T-helper 22 cell (primary cell): ENCODE data around the gene TTLL8.
"Not testable (repeated sequence)": the region's sequence is repeated elsewhere in the genome, so short reads cannot be mapped to it uniquely, and the experiment has no call there.

ENCODE experiments used
- DNase-seq: peaks from one replicate; pipeline ENCODE4 v3.0.0-alpha.2; 2020; ENCODE audit warnings: low read depth

The TTLL8 gene

GRCh38 chr22:50001388-50002231, 56.5 kb downstream of the TTLL8 start:
- no peak for DNase-seq

- DNase-seq: no peak
These were observed 57.3 kb downstream of the TTLL8 start for GRCh38 chr22:50000587-50001387.

DNA sequence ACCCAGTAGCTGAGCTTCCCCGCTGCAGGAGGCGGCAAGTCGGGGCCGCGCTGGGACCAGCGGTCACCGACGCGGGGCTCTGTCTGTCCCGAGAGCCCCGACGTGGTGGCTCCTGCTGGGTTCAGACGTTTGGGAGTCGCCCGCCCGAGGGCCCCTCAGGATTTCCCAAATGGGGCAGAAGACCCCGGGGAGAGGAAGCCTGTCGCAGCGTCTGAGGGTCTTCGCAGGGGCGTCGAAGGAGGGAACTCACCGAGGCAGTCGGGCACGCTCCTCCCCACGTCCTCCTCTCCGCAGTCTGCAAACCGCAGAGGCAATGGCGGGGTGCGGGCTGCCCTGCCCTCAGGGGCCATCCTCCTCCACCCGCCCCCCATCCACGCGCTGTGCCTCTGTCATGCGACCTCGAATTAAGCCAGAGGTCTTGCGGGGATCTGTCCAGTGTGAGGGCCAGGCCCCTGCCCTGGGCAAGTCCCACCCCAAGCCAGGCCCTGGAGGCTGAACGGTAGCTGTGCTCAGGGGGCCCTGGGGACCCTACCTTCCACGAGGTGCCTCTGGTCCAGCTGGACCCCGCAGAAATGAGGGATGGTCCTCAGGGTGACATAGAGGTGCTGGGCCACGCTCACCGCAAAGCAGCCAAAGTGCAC, 58.0 kb downstream of the TTLL8 start:
- DNase-seq: no peak

GRCh38 chr22:49999063-49999945, 58.8 kb downstream of the TTLL8 start:
- DNase-seq: no peak

DNA sequence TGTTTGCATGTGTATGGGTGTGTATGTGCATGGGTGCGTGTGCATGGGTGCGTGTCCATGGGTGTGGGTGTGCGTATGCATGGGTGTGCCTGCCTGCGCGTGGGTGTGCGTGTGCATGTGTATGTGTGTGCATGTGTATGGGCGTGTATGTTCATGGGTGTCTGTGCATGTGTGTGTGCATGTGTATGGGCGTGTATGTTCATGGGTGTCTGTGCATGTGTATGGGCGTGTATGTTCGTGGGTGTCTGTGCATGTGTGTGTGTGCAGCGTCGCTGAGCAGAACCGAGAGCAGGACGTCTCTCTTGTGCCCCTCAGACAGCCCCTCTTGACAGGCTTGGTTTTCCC, 59.4 kb downstream of the TTLL8 start:
- no peak for DNase-seq

DNA sequence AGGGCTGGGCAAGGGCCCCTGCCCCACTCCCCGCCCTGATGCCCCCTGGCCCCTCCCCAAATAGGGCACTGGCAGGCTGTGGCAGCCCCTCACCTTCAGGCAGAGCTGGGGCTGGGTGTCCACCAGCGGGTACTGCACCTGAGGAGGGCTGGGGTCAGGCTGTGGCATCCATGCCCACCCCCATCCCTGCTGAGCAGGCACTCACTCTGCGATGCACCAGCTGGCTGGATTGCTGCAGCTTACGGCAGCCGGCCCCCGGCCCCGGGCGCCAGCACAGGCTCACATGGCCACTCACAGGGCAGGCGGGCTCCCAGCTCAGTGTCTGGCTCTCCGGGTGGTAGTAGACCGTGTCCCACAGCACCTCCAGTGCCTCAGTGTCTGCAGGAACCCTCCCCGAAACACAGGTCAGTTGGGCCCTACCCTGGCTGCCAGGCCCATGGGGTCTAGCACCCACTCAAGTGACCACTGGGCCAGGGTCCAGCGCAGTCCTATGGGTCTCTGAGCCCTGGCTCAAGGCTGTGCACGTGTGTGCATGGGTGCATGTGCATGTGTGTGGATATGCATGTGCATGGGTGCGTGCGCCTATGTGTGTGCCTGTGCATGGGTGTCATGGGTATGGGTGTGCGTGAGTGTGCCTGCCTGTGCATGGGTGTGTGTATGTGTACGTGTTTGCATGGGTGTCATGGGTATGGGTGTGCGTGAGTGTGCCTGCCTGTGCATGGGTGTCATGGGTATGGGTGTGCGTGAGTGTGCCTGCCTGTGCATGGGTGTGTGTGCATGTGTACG, 60.0 kb downstream of the TTLL8 start:
- DNase-seq: no peak

- no peak for DNase-seq
These were observed 60.9 kb downstream of the TTLL8 start for GRCh38 chr22:49997251-49997599.

DNA sequence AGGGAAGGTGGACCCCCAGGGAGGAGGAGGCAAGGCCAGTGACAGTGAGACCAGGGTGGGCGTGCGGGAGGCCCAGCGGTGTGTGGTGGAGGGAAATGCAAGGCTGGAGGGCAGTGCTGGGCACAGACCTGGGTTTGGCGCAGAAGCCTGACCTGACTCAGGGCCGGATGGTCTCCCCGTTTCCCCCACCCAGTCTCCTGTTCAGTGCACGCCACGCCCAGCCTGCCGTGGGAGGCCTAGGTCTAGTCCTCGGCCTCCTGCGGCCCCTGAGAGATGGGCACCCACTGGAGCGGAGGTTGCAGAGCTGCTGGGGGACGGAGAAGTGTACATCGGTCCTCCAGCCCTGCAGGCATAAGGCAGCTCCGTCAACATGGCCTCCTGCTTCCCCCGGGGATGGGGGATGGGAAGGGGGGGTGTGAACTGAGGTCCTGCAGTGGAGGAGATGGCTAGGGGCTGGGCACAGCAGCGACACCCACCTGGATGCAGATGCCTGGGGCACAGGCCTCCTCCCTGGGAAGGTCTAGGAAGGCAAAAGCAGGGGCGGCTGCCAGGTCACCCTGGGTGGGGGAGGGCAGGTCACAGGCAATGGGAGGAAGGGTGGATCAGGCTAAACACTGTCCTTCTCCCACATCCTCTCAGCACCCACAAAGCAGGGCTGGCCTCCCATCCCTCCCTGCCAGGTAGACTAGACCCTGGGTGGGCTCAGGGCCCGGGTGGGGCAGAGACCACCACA, 61.4 kb downstream of the TTLL8 start:
- DNase-seq: no peak

- no peak for DNase-seq
These were observed 62.0 kb downstream of the TTLL8 start for GRCh38 chr22:49996119-49996517.

DNA sequence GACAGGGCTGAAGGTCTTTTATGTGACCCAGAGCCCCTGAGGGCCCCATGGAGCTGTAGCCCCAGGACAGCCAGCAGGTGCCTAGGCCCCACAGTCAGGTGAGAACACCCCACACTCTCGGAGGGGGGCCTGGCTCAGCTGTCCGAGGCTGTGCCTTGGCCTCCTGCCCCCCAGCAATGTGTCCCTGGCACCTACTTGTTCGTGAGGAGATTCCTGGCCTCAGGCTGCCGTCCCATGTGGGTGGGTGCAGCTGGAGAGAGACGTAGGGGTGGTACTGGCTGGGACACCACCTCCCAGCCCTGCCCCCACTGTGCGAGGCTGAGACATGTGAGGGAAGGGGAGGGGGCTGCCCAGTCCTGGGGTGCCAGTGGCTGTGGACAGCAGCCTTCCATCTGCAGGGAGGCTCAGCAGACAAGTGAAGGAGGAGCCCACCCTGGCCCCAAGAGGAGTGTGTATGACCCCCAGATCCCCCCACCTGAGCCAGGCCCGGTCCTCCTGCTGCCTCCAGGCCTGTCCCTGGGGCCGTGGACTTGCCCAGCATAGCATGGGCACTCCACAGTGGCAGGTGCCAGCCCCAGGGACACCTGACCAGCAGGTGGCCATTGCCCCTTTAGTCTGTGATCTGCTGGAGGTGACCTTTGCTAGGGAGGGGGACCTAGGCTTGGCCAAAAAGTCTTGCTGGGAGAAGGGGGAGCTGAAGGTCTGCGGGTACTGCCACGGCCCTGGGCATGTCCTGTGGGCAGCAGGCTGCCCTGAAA, 62.6 kb downstream of the TTLL8 start:
- DNase-seq: no peak

DNA sequence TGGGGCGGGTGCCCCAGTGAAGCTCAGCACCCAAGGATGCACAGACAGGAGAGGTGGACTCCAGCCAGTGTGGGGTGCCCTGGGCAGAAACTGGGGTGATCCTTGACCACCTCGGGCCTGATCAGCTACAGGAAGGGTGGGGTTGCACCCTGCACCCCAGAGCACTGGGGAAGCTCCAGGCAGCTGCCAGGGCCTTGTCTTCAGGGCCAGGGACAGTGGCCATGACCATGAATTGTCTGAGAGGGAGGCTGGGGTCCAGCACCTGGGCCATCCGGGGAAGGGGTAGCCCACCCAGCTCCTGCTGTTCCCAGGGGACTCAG, 63.1 kb downstream of the TTLL8 start:
- no peak for DNase-seq

DNA sequence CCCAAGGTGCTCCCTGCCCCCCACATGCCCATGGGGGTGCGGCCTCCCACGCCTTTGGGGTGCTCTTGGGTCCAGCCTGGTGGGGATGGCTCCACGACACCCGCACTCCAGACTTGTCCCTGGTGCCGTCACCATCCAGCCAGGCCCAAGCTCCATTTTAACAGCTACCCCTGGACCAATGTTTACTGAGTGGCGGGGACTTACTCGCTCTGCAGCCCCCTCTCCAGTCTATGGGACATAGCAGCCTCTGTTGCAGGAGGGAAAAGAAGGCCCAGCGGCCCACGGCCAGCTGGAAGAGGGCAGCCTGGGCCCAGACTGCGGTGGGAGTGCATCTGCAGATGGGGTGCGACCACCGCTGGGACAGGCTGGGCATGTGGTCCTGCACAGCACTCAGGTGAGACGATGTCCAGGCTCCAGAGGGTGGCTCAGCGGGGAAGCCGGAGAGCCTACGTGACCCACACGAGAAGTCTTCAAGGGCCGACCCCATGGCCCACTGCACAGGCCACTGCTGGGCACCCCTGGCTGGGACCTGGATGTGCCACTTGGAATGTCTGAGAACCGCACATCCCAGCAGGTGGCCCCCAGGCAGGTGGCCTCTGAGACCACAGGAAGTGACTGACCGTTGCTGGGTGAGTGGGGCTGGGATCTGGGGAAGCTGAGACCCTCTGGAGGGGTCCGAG, 63.6 kb downstream of the TTLL8 start:
- DNase-seq: no peak

GRCh38 chr22:49993649-49994360, 64.3 kb downstream of the TTLL8 start:
- DNase-seq: no peak

DNA sequence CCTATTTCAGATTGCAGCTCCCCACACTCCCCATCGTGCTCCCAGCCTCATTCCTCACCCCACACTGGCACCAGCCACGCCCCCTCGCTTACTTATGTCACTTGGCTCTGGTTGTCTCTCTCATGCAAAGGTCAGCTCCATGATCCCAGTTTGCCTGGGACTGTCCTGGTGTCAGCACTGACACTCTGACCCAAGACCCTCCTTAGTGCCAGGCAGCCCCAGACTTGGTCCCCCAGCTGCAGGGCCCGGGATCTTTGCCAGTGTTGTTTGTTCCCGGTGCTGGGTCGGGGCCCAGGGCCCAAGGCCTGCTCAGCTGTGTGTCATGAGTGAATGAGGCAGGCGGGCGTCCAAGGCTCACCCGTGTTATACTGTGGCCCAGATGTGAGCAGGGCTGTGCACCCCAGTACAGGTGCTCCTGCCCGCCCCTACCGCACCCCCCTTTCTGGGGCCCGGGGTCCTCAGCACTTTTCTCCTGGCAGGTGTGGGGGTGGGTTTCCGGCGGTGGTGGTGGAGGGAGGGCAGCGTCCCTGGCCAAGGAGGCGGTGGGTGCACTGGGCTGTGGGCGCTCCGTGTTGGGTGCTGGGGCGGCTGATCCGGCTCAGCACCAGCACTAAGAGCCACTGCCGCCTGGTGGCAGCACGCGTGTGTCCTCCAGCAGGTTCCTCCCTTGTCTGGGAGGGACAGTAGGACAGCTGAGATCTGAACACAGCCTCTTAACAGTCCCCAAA, 65.0 kb downstream of the TTLL8 start:
- DNase-seq: no peak

DNA sequence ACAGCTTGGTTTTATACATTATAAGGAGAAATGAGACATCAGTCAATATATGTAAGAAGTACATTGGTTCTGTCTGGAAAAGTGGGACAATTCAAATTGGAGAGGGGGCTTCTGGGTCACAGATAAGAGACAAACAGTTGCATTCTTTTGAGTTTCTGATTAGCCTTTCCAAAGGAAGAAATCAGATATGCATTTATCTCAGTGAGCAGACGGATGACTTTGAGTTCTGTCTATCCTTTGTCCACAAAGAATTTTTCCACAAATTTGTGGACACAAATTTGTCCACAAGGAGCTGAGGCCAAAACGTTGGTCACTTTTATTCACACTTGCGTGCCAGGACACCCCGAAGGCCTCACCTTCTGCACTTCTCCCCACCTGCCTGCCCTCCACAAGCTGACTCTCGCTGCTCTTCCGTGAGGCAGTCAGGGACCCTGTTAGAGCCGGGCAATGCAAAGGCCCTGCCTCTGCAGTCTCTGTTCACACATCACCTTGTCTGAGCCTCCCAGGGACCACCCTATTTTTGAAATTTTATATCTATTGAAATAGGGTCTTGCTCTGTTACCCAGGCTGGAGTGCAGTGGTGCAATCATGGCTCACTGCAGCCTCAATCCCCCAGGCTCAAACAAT, 66.1 kb downstream of the TTLL8 start:
- DNase-seq: no peak

DNA sequence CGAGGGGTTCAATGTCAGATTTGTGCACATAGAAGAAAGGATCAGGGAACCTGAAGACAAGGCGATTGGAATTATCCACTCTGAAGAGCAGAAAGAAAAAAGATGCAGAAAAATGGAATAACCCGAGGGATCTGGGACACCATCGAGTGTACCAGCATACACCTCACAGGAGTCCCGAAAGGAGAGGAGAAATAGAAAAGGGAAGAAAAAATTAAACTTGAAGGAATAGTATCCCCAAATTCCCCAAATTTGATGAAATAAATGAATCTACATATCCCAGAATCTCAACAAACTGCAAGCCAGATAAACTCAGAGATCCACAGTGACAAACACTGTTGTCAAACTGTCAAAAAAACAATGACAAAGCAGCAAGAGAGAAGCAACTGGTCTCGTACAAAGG, 66.9 kb downstream of the TTLL8 start:
- DNase-seq: no peak

DNA sequence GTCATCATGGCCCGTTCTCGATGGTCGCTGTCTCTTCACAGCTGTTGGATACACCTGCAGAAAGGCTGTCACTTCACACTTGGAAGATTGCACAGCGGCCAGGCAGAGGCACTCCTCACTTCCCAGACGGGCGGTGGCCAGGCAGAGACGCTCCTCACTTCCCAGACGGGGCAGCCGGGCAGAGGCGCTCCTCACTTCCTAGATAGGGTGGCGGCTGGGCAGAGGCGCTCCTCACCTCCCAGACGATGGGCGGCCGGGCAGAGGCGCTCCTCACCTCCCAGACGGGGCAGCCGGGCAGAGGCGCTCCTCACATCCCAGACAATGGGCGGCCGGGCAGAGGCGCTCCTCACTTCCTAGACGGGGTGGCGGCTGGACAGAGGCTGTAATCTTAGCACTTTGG, 68.3 kb downstream of the TTLL8 start:
- DNase-seq: not testable (repeated sequence)

- no peak for DNase-seq
These were observed 71.8 kb downstream of the TTLL8 start for GRCh38 chr22:49986325-49986724.
